CD14-positive monocyte (primary cell): ENCODE results near the gene CAD. TPM values are rescaled to one million over a fixed set of nuclear protein-coding genes. Genes with fewer than 3 reads are reported as not detected.

Source experiments
- DNase-seq, 3 donors: peaks; one replicate each; pipeline ENCODE4 v3.0.0-alpha.2; 2011 to 2022
- H2AFZ ChIP-seq: 2 replicates; pipeline ENCODE4 v1.6.0; 2012; ENCODE audit warnings: mild to moderate bottlenecking, low read depth, low read length, inconsistent platforms; ENCODE audit not compliant: insufficient read depth, poor library complexity, severe bottlenecking
- H3K27ac ChIP-seq, 2 donors: 1 replicate in 1 of 2; 2 replicates in 1 of 2; pipeline ENCODE4 v1.5.1; 2012 to 2013; ENCODE audit warnings: low read length in 2 of 2, control low read depth in 1 of 2, inconsistent platforms in 1 of 2, low read depth in 1 of 2, mild to moderate bottlenecking in 1 of 2
- H3K27me3 ChIP-seq, 2 donors: one replicate each; pipeline versions ENCODE4 v1.6.0 to v1.6.1; 2011 to 2013; ENCODE audit warnings: low read length in 2 of 2; ENCODE audit not compliant: control insufficient read depth in 2 of 2, insufficient read depth in 2 of 2
- H3K36me3 ChIP-seq, 2 donors: replicated peaks in 1 of 2; 1 replicate in 1 of 2; 2 replicates in 1 of 2; pipeline versions ENCODE4 v1.5.1 to v1.6.1; 2012 to 2013; ENCODE audit warnings: low read length in 2 of 2, control low read depth in 1 of 2, inconsistent platforms in 1 of 2, mild to moderate bottlenecking in 1 of 2; ENCODE audit not compliant: insufficient read depth in 2 of 2, control insufficient read depth in 1 of 2
- H3K4me1 ChIP-seq, 2 donors: 1 replicate in 1 of 2; 2 replicates in 1 of 2; pipeline versions ENCODE4 v1.5.1 to v1.6.1; 2012 to 2013; ENCODE audit warnings: low read length in 2 of 2, control low read depth in 1 of 2, inconsistent platforms in 1 of 2, mild to moderate bottlenecking in 1 of 2, moderate library complexity in 1 of 2; ENCODE audit not compliant: insufficient read depth in 2 of 2, control insufficient read depth in 1 of 2
- H3K4me2 ChIP-seq: replicated peaks from 2 replicates; pipeline ENCODE3; 2012; ENCODE audit warnings: low read length, moderate library complexity, mild to moderate bottlenecking; ENCODE audit not compliant: poor library complexity, severe bottlenecking; ENCODE audit errors: extremely low read depth
- H3K4me3 ChIP-seq, 3 experiments: fragments of 200-600 bp in 1 of 3; sonication (generic) in 1 of 3; replicated peaks in 1 of 3; 1 replicate in 2 of 3; 2 replicates in 1 of 3; pipeline ENCODE4 v1.5.1; 2011 to 2013; ENCODE audit warnings: low read length in 3 of 3, mild to moderate bottlenecking in 3 of 3, control low read depth in 2 of 3, low read depth in 2 of 3, inconsistent platforms in 1 of 3, moderate library complexity in 1 of 3
- H3K79me2 ChIP-seq: 2 replicates; pipeline ENCODE4 v1.6.0; 2012; ENCODE audit warnings: mild to moderate bottlenecking, control low read depth, inconsistent platforms, low read length, moderate library complexity; ENCODE audit not compliant: insufficient read depth
- H3K9ac ChIP-seq: 2 replicates; pipeline ENCODE4 v1.6.0; 2017; ENCODE audit warnings: low read length, mild to moderate bottlenecking; ENCODE audit not compliant: insufficient read depth, poor library complexity, severe bottlenecking
- H3K9me3 ChIP-seq, 2 donors: replicated peaks in 1 of 2; 1 replicate in 1 of 2; 2 replicates in 1 of 2; pipeline versions ENCODE4 v1.5.1 to v1.6.1; 2012 to 2013; ENCODE audit warnings: low read length in 2 of 2, control low read depth in 1 of 2; ENCODE audit not compliant: control insufficient read depth in 1 of 2, insufficient read depth in 1 of 2
- H4K20me1 ChIP-seq: 2 replicates; pipeline ENCODE4 v1.6.0; 2012; ENCODE audit warnings: mild to moderate bottlenecking, low read length, control low read depth, moderate library complexity; ENCODE audit not compliant: insufficient read depth
- H3K27ac Mint-ChIP-seq, 7 donors: one replicate each; pipeline ENCODE4 v1.8.0; 2020; ENCODE audit warnings: mild to moderate bottlenecking in 7 of 7, mixed read lengths in 7 of 7, moderate library complexity in 6 of 7, inconsistent platforms in 2 of 7
- H3K27me3 Mint-ChIP-seq, 3 donors: one replicate each; pipeline ENCODE4 v1.8.0; 2021 to 2022; ENCODE audit warnings: low read depth in 3 of 3, mild to moderate bottlenecking in 3 of 3, mixed read lengths in 3 of 3, moderate library complexity in 3 of 3, inconsistent platforms in 1 of 3
- H3K36me3 Mint-ChIP-seq, 2 donors: one replicate each; pipeline ENCODE4 v1.8.0; 2020; ENCODE audit warnings: mixed read lengths in 2 of 2, inconsistent platforms in 1 of 2, mild to moderate bottlenecking in 1 of 2
- H3K4me1 Mint-ChIP-seq: one replicate; pipeline ENCODE4 v1.8.0; 2020; ENCODE audit warnings: mild to moderate bottlenecking, mixed read lengths
- H3K4me3 Mint-ChIP-seq, 2 donors: one replicate each; pipeline ENCODE4 v1.8.0; 2020; ENCODE audit warnings: mild to moderate bottlenecking in 2 of 2, mixed read lengths in 2 of 2, moderate library complexity in 1 of 2
- H3K9me3 Mint-ChIP-seq, 7 donors: one replicate each; pipeline ENCODE4 v1.8.0; 2020 to 2022; ENCODE audit warnings: mixed read lengths in 7 of 7, mild to moderate bottlenecking in 6 of 7, moderate library complexity in 6 of 7, inconsistent platforms in 2 of 7
- CTCF ChIP-seq: fragments of 200-600 bp; IDR thresholded peaks from one replicate; pipeline ENCODE4 v1.8.0; 2022; ENCODE audit warnings: antibody characterized with exemption, mild to moderate bottlenecking
- WGBS: methylation state at CpG from one replicate; pipeline ENCODE4 v1.1.5; 2013; ENCODE audit warnings: missing lambda C conversion rate; ENCODE audit not compliant: insufficient coverage; 5-methylcytosine and 5-hydroxymethylcytosine counted together
- intact Hi-C, 2 donors: fragments of 100-400 bp; cut with micrococcal nuclease; formaldehyde crosslinking; loops; one replicate each; pipeline versions ENCODE4 v1.15.0 to v1.15.1; 2023
- polyA plus RNA-seq, 3 donors: library from polyadenylated mRNA; depleted of rRNA in 1 of 3; unstranded in 2 of 3; stranded (reverse) in 1 of 3; fragments of 300-500 nt in 2 of 3; fragments of >200 nt in 1 of 3; fragmentation: Illumina TruSeq in 2 of 3; gene quantifications; 1 replicate in 2 of 3; 2 replicates in 1 of 3; pipeline ENCODE4 v1.2.3, GENCODE V29; 2012 to 2021

The CAD gene
- polyA plus RNA-seq, 3 donors = 0.71 to 17.3 (median 1.7) TPM

- Mint-ChIP-seq H3K9me3 (no peaks in the 10 kb centered on the region), H3K4me3 (no peak overlapping the region), H3K27me3 (peaks cover 2 to 11% (median 7%) of the 10 kb centered on the region in 3 donors), H3K27ac (no peak overlapping the region), H3K4me1 (no peaks in the 10 kb centered on the region), H3K36me3 (peaks cover 43 to 48% of the 10 kb centered on the region in 2 donors)
- WGBS = 92% methylated on average over 2 of the region's 10 CpGs
- intact Hi-C loops = no loop called here
- Histone ChIP-seq H3K9ac (no peak overlapping the region), H3K4me3 (no peak overlapping the region), H2AFZ (no peak overlapping the region), H3K27me3 (no peaks in the 10 kb centered on the region), H3K79me2 (no peaks in the 10 kb centered on the region), H3K4me2 (no peak overlapping the region), H4K20me1 (no peaks in the 10 kb centered on the region), H3K9me3 (no peaks in the 10 kb centered on the region), H3K4me1 (no peaks in the 10 kb centered on the region), H3K27ac (no peak overlapping the region), H3K36me3 (peaks cover 44 to 50% of the 10 kb centered on the region in 2 donors)
- TF ChIP-seq CTCF = no peak
- DNase-seq = no peak
These were observed 27.9 kb downstream of the CAD start for GRCh38 chr2:27245116-27245515.

- Mint-ChIP-seq H3K27me3 (peaks cover 2 to 16% (median 7%) of the 10 kb centered on the region in 3 donors), H3K4me3 (no peak overlapping the region), H3K36me3 (peaks cover 38 to 43% of the 10 kb centered on the region in 2 donors), H3K9me3 (no peaks in the 10 kb centered on the region), H3K27ac (no peak overlapping the region), H3K4me1 (peaks cover 3% of the 10 kb centered on the region)
- Histone ChIP-seq H4K20me1 (no peaks in the 10 kb centered on the region), H3K4me2 (no peak overlapping the region), H3K4me1 (no peaks in the 10 kb centered on the region), H3K9ac (no peak overlapping the region), H2AFZ (no peak overlapping the region), H3K4me3 (no peak overlapping the region), H3K36me3 (peaks cover 39 to 45% of the 10 kb centered on the region in 2 donors), H3K9me3 (no peaks in the 10 kb centered on the region), H3K27me3 (peaks cover 0 to 2% of the 10 kb centered on the region in 2 donors), H3K27ac (no peak overlapping the region), H3K79me2 (no peaks in the 10 kb centered on the region)
- DNase-seq = no peak
- intact Hi-C loops = no loop called here
- no peak for TF ChIP-seq CTCF
- no CpG with 5 or more reads among the region's 4 CpGs for WGBS
These were observed 28.5 kb downstream of the CAD start for GRCh38 chr2:27245626-27246025.
